Panc1 (cell line): ENCODE measurements around the gene SUMF2. TPM values are rescaled to one million over a fixed set of nuclear protein-coding genes. Genes with fewer than 3 reads are reported as not detected.

Experiments used
- ATAC-seq: fragments of 200-7000 bp; cut with Tn5 transposase; 2 replicates; pipeline ENCODE4 v1.9.1; 2020; ENCODE audit warnings: mild to moderate bottlenecking, moderate library complexity
- BruUV-seq: library from RNA; stranded (reverse); fragments of 400-500 nt; replicated peaks from 2 replicates; lab custom pipeline; 2021; lab: Mats Ljungman, UMichigan
- CTCF ChIA-PET: fragments of 300-600 bp; sonication (Branson Sonifier 250); formaldehyde crosslinking; loops from one replicate; lab custom pipeline; 2022; ENCODE audit warnings: antibody characterized with exemption; lab: Charles Lee
- POLR2A ChIA-PET: fragments of 300-600 bp; sonication (Branson Sonifier 250); formaldehyde crosslinking; loops from one replicate; lab custom pipeline; 2022; ENCODE audit warnings: antibody characterized with exemption; lab: Charles Lee
- DNase-seq: peaks from one replicate; pipeline ENCODE4 v3.0.0-alpha.2; 2010; ENCODE audit warnings: low read depth, low spot score
- H3K27ac ChIP-seq: 2 replicates; pipeline ENCODE4 v1.5.1; 2011; ENCODE audit warnings: mild to moderate bottlenecking, low read length, inconsistent platforms
- H3K27me3 ChIP-seq: fragments of 200-500 bp; sonication (Bioruptor generic); 2 replicates; pipeline ENCODE4 v1.6.0; 2014; ENCODE audit warnings: low read length, inconsistent platforms; ENCODE audit not compliant: control insufficient read depth, insufficient read depth
- H3K36me3 ChIP-seq: fragments of 200-500 bp; sonication (Bioruptor generic); 2 replicates; pipeline ENCODE4 v1.5.1; 2014; ENCODE audit warnings: inconsistent platforms, mild to moderate bottlenecking, low read length, moderate library complexity; ENCODE audit not compliant: control insufficient read depth, insufficient read depth
- H3K4me1 ChIP-seq: 2 replicates; pipeline ENCODE4 v1.5.1; 2011; ENCODE audit warnings: inconsistent platforms, mild to moderate bottlenecking, low read length, moderate library complexity; ENCODE audit not compliant: control insufficient read depth, insufficient read depth
- H3K4me3 ChIP-seq, 2 experiments: 2 replicates each; pipeline ENCODE4 v1.5.1; 2011 to 2012; ENCODE audit warnings: low read depth in 2 of 2, low read length in 2 of 2, mild to moderate bottlenecking in 2 of 2, inconsistent platforms in 1 of 2, moderate library complexity in 1 of 2
- H3K9me3 ChIP-seq: fragments of 200-500 bp; sonication (Bioruptor generic); 2 replicates; pipeline ENCODE4 v1.5.1; 2014; ENCODE audit warnings: low read depth, mild to moderate bottlenecking, inconsistent platforms, low read length, moderate library complexity; ENCODE audit not compliant: control insufficient read depth, insufficient read depth
- POLR2AphosphoS5 ChIP-seq: IDR thresholded peaks from 2 replicates; pipeline ENCODE4 v1.6.1; 2012; ENCODE audit warnings: mild to moderate bottlenecking, low read depth, low read length, moderate library complexity
- SIN3A ChIP-seq: IDR thresholded peaks from 2 replicates; pipeline ENCODE4 v1.6.1; 2012; ENCODE audit warnings: low read depth, mild to moderate bottlenecking, low read length, moderate library complexity, borderline replicate concordance; ENCODE audit not compliant: insufficient read depth
- TCF7L2 ChIP-seq: IDR thresholded peaks from 2 replicates; pipeline ENCODE4 v1.6.1; 2011; ENCODE audit warnings: mild to moderate bottlenecking, low read depth, low read length, inconsistent platforms
- in situ Hi-C: cut with HindIII; loops from 2 replicates; pipeline ENCODE4 v1.10.0; 2016; ENCODE audit warnings: low sequenced_read_pairs, low pct_unique_long_range_greater_than_20kb
- intact Hi-C: fragments of 100-400 bp; cut with micrococcal nuclease; formaldehyde crosslinking; loops from one replicate; pipeline ENCODE4 v1.10.0; 2022; ENCODE audit not compliant: unreplicated experiment
- total RNA-seq: library from RNA; stranded (reverse); gene quantifications from one replicate; pipeline ENCODE4 v1.2.1, GENCODE V29; 2021; ENCODE audit not compliant: unreplicated experiment
- TF ChIP-seq, protein P1 (sequence below), 2 experiments: IDR thresholded peaks; 2 replicates each; pipeline ENCODE4 v1.6.1; 2011 to 2012; ENCODE audit warnings: low read depth in 2 of 2, control low read depth in 1 of 2, low read length in 1 of 2, mild to moderate bottlenecking in 1 of 2, moderate library complexity in 1 of 2; ENCODE audit not compliant: insufficient read depth in 1 of 2
- TF ChIP-seq, protein P2 (sequence below): fragments of 450-650 bp; IDR thresholded peaks from 2 replicates; pipeline ENCODE4 v1.5.1; 2017; ENCODE audit warnings: mild to moderate bottlenecking

SUMF2 gene
- total RNA-seq, 1 experiment from 2014 or later: 156 TPM

DNA sequence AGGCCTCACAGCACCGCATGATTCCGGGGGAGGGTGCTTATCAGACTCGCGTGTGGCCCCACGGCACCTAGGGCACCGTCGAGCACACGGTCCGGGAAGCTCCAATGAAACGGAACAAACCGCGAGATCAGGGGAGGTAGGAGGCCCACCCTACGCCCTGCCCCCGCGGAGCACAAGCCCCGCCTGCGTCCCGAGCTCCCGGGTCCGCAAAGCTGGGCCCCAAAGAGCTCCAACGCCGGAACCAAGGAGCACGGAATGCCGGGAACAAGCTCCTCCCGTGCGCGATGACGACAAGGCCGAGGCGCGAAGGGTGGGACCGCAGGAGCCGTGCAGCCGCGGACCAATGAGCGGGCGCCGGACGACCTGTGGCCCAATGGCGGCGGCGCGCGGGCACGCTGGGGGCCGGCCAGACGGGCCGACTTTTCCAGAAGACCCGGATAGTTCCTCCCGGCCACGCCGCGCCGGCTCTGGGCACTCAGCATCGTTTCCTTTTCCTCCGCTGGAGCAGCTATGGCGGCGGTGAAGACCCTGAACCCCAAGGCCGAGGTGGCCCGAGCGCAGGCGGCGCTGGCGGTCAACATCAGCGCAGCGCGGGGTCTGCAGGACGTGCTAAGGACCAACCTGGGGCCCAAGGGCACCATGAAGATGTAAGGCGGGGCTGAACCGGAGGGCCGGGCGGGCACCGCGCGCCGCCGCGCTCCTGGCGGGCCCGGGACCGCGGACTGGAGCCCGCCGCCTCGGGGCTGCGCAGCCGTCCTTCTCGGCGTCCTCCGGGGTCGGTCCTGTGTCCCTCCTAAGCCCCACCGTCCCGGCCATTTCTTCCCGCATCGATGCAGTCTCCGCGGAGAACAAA is 12.5 kb upstream of the SUMF2 start, which contains the start of the genes CCT6A and PSPH:
TSS of gene CCT6A (plus strand) at position 427 of the 853 bp plus-strand sequence. CDS start at position 511, 84 bp downstream.
TSS of gene PSPH (minus strand) at position 106 of the 853 bp plus-strand sequence. CDS start 30,232 bp downstream, outside the sequence.
- intact Hi-C loops: no loop called here
- CTCF ChIA-PET: interaction anchor here (0.6 to 1.3 kb wide), 4 partner anchors 17 to 47 kb away, joined by 3 to 6 read pairs (median 4); no protein-coding TSS in a partner anchor

GRCh38 chr7:56053379-56053778 is 10.7 kb upstream of the SUMF2 start:
- TF ChIP-seq, protein P1, sequence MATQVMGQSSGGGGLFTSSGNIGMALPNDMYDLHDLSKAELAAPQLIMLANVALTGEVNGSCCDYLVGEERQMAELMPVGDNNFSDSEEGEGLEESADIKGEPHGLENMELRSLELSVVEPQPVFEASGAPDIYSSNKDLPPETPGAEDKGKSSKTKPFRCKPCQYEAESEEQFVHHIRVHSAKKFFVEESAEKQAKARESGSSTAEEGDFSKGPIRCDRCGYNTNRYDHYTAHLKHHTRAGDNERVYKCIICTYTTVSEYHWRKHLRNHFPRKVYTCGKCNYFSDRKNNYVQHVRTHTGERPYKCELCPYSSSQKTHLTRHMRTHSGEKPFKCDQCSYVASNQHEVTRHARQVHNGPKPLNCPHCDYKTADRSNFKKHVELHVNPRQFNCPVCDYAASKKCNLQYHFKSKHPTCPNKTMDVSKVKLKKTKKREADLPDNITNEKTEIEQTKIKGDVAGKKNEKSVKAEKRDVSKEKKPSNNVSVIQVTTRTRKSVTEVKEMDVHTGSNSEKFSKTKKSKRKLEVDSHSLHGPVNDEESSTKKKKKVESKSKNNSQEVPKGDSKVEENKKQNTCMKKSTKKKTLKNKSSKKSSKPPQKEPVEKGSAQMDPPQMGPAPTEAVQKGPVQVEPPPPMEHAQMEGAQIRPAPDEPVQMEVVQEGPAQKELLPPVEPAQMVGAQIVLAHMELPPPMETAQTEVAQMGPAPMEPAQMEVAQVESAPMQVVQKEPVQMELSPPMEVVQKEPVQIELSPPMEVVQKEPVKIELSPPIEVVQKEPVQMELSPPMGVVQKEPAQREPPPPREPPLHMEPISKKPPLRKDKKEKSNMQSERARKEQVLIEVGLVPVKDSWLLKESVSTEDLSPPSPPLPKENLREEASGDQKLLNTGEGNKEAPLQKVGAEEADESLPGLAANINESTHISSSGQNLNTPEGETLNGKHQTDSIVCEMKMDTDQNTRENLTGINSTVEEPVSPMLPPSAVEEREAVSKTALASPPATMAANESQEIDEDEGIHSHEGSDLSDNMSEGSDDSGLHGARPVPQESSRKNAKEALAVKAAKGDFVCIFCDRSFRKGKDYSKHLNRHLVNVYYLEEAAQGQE (IDR thresholded peaks at IDR 0.05; ENCODE audit: insufficient read depth in 1 of 2, low read depth in 2 of 2, low read length in 1 of 2): no peak
- TF ChIP-seq TCF7L2 (no peak), SIN3A (no peak), POLR2AphosphoS5 (no peak)
- TF ChIP-seq, protein P2, sequence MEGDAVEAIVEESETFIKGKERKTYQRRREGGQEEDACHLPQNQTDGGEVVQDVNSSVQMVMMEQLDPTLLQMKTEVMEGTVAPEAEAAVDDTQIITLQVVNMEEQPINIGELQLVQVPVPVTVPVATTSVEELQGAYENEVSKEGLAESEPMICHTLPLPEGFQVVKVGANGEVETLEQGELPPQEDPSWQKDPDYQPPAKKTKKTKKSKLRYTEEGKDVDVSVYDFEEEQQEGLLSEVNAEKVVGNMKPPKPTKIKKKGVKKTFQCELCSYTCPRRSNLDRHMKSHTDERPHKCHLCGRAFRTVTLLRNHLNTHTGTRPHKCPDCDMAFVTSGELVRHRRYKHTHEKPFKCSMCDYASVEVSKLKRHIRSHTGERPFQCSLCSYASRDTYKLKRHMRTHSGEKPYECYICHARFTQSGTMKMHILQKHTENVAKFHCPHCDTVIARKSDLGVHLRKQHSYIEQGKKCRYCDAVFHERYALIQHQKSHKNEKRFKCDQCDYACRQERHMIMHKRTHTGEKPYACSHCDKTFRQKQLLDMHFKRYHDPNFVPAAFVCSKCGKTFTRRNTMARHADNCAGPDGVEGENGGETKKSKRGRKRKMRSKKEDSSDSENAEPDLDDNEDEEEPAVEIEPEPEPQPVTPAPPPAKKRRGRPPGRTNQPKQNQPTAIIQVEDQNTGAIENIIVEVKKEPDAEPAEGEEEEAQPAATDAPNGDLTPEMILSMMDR: no peak
- Histone ChIP-seq H3K9me3 (no peaks in the 10 kb centered on the region), H3K4me3 (peak overlapping the region; percentile 93 to 95), H3K27ac (peak overlapping the region; percentile 95), H3K36me3 (peaks cover 51% of the 10 kb centered on the region), H3K27me3 (no peaks in the 10 kb centered on the region), H3K4me1 (peaks cover 39% of the 10 kb centered on the region)
- no peak for ATAC-seq
- POLR2A ChIA-PET: interaction anchor here (0.5 kb wide), 1 partner anchor 20 kb away, joined by 3 read pairs; no protein-coding TSS in a partner anchor
- CTCF ChIA-PET: no interaction called here
- in situ Hi-C loops: no loop called here
- intact Hi-C loops: no loop called here
- no TSS peak for BruUV-seq
- DNase-seq: no peak

More for the DNA sequence above, 12.5 kb upstream of the SUMF2 start, which contains the start of the genes CCT6A and PSPH:
- TF ChIP-seq SIN3A (peak; percentile 80), POLR2AphosphoS5 (peak; percentile 96)
- TF ChIP-seq, protein P2: no peak
- TF ChIP-seq, protein P1 (IDR thresholded peaks at IDR 0.05; ENCODE audit: insufficient read depth in 1 of 2, low read depth in 2 of 2, low read length in 1 of 2): peak in 1 of 2 experiments; percentile 64; a peak in 1 of 4 replicates
- Histone ChIP-seq H3K36me3 (peaks cover 37% of the 10 kb centered on the region), H3K4me3 (peak within 1 kb of the TSS; percentile 93 to 95), H3K27ac (peak within 1 kb of the TSS; percentile 99), H3K4me1 (peaks cover 45% of the 10 kb centered on the region), H3K9me3 (no peaks in the 10 kb centered on the region), H3K27me3 (no peaks in the 10 kb centered on the region)
- DNase-seq: peak; percentile 91
- no TSS peak for BruUV-seq
- ATAC-seq: peak; percentile 97
- in situ Hi-C loops: no loop called here
- POLR2A ChIA-PET: interaction anchor here (0.6 to 1.7 kb wide), 9 partner anchors 10 to 62 kb away, joined by 3 to 13 read pairs (median 7); partner anchors contain the start of genes CHCHD2 and SUMF2
